Type B pancreatic cell (in vitro differentiated cells): ENCODE results near the gene SUPT3H. TPM values are rescaled to one million over a fixed set of nuclear protein-coding genes. Genes with fewer than 3 reads are reported as not detected.

Source experiments
- DNase-seq: peaks from one replicate; pipeline ENCODE4 v3.0.0; 2021; ENCODE audit warnings: mixed read lengths; ENCODE audit not compliant: unreplicated experiment; ENCODE audit errors: extremely low spot score
- H3K27ac Mint-ChIP-seq: 2 replicates; pipeline ENCODE4 v1.8.0; 2021; ENCODE audit warnings: mild to moderate bottlenecking, mixed read lengths
- H3K27me3 Mint-ChIP-seq: 2 replicates; pipeline ENCODE4 v1.8.0; 2021; ENCODE audit warnings: mixed read lengths
- H3K36me3 Mint-ChIP-seq: 2 replicates; pipeline ENCODE4 v1.8.0; 2021; ENCODE audit warnings: mixed read lengths
- H3K4me1 Mint-ChIP-seq: one replicate; pipeline ENCODE4 v1.8.0; 2021; ENCODE audit warnings: mixed read lengths; ENCODE audit not compliant: unreplicated experiment
- H3K4me3 Mint-ChIP-seq: 2 replicates; pipeline ENCODE4 v1.8.0; 2021; ENCODE audit warnings: mild to moderate bottlenecking, mixed read lengths
- H3K9me3 Mint-ChIP-seq: 2 replicates; pipeline ENCODE4 v1.8.0; 2021; ENCODE audit warnings: mixed read lengths
- total RNA-seq: library from RNA; stranded (reverse); gene quantifications from 2 replicates; pipeline ENCODE4 v1.2.1, GENCODE V29; 2021; ENCODE audit warnings: low replicate concordance
- TF ChIP-seq, protein P1 (sequence below): fragments of 200-600 bp; sonication (generic); conservative IDR thresholded peaks from 2 replicates; pipeline ENCODE4 v1.5.0; 2021; ENCODE audit warnings: antibody characterized with exemption, mild to moderate bottlenecking

The SUPT3H gene
- total RNA-seq, 1 donor from 2014 or later: 18.4 TPM

DNA sequence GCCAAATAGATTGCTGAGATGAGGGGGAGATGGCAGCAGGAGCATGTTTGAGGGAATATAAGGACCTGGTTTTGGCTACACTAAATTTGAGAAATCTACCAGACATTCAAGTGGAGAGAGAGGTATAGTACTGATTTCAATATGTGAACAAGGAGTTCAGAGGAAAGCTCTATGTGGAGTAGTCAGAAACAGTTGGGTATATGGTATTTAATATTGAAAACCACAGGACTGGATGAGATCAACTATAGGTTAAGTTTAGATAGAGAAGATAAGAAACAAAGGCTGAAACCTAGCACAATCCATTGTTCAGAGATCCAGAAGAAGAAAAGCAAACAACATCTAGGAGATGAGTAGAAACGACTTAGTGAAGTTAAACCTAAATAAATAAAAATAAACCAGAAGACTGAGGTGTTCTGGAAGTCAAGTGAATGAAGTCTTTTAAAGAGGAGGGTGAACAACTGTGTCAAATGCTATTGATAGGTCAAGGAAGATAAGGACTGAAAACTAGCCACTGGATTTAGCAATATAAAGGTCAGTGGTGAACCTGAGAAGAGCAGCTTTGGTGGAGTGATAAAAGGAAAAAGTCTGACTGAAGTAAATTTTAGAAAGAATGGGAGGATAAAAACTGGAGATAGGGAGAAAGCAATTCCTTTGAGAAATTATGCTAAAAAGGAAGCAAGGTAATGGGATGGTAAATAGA is 170.8 kb downstream of the SUPT3H start:
- H3K27ac Mint-ChIP-seq: no peak overlapping the region
- peaks cover 13% of the 10 kb centered on the region for H3K36me3 Mint-ChIP-seq
- H3K9me3 Mint-ChIP-seq: peaks cover 10% of the 10 kb centered on the region
- H3K4me3 Mint-ChIP-seq: no peak overlapping the region
- H3K4me1 Mint-ChIP-seq: no peaks in the 10 kb centered on the region
- DNase-seq: no peak
- TF ChIP-seq, protein P1, sequence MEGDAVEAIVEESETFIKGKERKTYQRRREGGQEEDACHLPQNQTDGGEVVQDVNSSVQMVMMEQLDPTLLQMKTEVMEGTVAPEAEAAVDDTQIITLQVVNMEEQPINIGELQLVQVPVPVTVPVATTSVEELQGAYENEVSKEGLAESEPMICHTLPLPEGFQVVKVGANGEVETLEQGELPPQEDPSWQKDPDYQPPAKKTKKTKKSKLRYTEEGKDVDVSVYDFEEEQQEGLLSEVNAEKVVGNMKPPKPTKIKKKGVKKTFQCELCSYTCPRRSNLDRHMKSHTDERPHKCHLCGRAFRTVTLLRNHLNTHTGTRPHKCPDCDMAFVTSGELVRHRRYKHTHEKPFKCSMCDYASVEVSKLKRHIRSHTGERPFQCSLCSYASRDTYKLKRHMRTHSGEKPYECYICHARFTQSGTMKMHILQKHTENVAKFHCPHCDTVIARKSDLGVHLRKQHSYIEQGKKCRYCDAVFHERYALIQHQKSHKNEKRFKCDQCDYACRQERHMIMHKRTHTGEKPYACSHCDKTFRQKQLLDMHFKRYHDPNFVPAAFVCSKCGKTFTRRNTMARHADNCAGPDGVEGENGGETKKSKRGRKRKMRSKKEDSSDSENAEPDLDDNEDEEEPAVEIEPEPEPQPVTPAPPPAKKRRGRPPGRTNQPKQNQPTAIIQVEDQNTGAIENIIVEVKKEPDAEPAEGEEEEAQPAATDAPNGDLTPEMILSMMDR: no peak
- no peaks in the 10 kb centered on the region for H3K27me3 Mint-ChIP-seq

DNA sequence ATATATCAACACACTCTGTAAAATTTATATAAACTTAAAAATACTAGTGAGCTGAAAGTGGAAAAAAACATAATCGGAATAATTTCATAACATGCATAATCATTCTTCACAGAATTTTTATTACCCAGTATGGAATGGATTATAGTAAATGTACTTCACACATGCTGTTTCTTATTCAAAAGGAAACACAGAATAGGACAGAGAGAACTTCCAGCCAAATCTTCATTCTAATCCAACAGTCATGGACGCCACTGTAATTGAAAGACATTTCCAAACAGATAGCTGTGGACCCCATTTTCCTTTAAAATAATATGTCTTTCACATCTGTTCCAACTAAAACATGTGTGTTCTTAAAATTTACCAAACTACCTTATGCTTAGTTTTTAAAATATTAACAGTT is 176.2 kb downstream of the SUPT3H start:
- Mint-ChIP-seq H3K27ac (no peak overlapping the region), H3K27me3 (no peaks in the 10 kb centered on the region), H3K4me3 (no peak overlapping the region), H3K36me3 (no peaks in the 10 kb centered on the region), H3K4me1 (no peaks in the 10 kb centered on the region), H3K9me3 (no peaks in the 10 kb centered on the region)
- TF ChIP-seq, protein P1: no peak
- no peak for DNase-seq

DNA sequence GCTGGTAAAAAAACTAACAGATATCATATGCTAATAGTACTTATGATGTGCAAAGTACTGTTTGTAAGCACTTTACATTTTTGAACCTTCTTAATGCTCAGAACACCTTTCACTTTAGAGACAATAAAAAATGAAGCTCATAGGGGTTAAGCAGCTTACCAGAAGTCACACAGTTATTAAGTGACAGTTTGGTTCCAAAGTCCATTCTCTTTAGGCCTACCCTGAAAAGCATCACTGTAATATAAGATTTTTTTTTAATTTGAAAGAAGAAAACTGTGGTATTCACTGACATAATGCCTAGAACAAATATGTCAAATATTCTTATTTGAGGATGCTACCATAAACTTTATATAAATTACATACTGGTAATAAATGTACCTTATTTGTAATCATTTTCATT is 177.2 kb downstream of the SUPT3H start:
- Mint-ChIP-seq H3K36me3 (no peaks in the 10 kb centered on the region), H3K4me3 (no peak overlapping the region), H3K27ac (no peak overlapping the region), H3K27me3 (no peaks in the 10 kb centered on the region), H3K4me1 (no peaks in the 10 kb centered on the region), H3K9me3 (no peaks in the 10 kb centered on the region)
- no peak for DNase-seq
- TF ChIP-seq, protein P1: no peak

DNA sequence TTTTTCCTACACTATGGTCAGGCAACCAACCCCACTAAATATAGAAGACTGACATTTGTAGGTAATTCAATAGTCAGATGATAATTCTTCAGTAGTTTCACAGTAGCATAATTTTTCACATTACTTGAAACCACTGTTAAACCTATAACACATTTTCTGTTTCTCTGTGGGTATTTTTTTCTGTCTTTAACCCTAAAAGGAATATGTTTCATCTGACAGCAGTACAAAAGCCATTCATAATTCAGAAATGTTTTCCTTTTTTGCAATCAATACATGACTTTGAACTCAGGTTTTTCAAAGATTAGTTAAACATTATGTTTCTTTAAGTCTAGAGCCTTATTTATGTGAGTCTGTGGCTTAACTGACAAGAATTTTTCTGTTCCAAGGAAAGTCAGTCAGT is 178.2 kb downstream of the SUPT3H start:
- H3K4me3 Mint-ChIP-seq: no peak overlapping the region
- H3K4me1 Mint-ChIP-seq: no peaks in the 10 kb centered on the region
- no peak for DNase-seq
- no peaks in the 10 kb centered on the region for H3K9me3 Mint-ChIP-seq
- H3K27me3 Mint-ChIP-seq: no peaks in the 10 kb centered on the region
- TF ChIP-seq, protein P1: no peak
- H3K27ac Mint-ChIP-seq: no peak overlapping the region
- no peaks in the 10 kb centered on the region for H3K36me3 Mint-ChIP-seq

DNA sequence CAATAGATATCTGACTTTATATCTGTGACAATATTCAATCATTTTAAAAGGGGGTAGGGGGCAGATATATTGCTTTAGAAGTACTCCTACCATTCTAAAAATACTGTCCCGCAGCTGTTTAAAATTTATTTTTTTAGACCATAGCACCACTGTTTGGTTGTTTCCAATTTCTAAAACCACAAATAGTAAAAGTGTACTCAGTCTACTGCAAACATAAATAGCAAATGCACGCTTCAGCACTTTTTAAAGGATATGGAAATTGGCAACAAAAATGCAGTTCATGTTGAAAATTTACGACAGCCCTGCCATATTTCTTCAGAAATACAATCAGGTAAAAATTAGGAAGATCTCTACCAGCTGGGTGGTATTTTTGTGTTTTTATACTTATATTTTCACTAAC is 181.6 kb downstream of the SUPT3H start:
- TF ChIP-seq, protein P1: no peak
- no peaks in the 10 kb centered on the region for H3K36me3 Mint-ChIP-seq
- no peaks in the 10 kb centered on the region for H3K9me3 Mint-ChIP-seq
- no peak overlapping the region for H3K27ac Mint-ChIP-seq
- DNase-seq: no peak
- H3K27me3 Mint-ChIP-seq: no peaks in the 10 kb centered on the region
- H3K4me3 Mint-ChIP-seq: no peak overlapping the region
- no peaks in the 10 kb centered on the region for H3K4me1 Mint-ChIP-seq
